HepG2 (cell line): ENCODE measurements around the gene RFC2. TPM values are rescaled to one million over a fixed set of nuclear protein-coding genes. Genes with fewer than 3 reads are reported as not detected.

Source experiments
- ATF4 ChIP-seq, 2 experiments: fragments of 450-650 bp in 1 of 2; sonication (generic) in 1 of 2; formaldehyde crosslinking; IDR thresholded peaks; 2 replicates each; pipeline versions ENCODE4 v1.5.0 to v1.8.0; 2020 to 2022; ENCODE audit warnings: mild to moderate bottlenecking in 1 of 2, missing genetic modification reagents in 1 of 2
- FOSL1 ChIP-seq: sonication (generic); formaldehyde crosslinking; IDR thresholded peaks from 2 replicates; pipeline ENCODE4 v1.9.0; 2021; ENCODE audit warnings: missing genetic modification reagents, borderline replicate concordance
- HDAC2 ChIP-seq: sonication (generic); formaldehyde crosslinking; IDR thresholded peaks from 2 replicates; pipeline ENCODE4 v1.4.0; 2020; ENCODE audit warnings: missing genetic modification reagents
- HNF4A ChIP-seq: sonication (generic); formaldehyde crosslinking; IDR thresholded peaks from 2 replicates; pipeline ENCODE4 v1.4.0; 2020; ENCODE audit warnings: missing genetic modification reagents
- MLXIP ChIP-seq: sonication (generic); formaldehyde crosslinking; IDR thresholded peaks from 2 replicates; pipeline ENCODE4 v1.9.0; 2021; ENCODE audit warnings: missing genetic modification reagents, borderline replicate concordance
- NONO ChIP-seq, 2 experiments: fragments of 450-650 bp in 1 of 2; sonication (generic) in 1 of 2; formaldehyde crosslinking in 1 of 2; IDR thresholded peaks in 1 of 2; conservative IDR thresholded peaks in 1 of 2; 2 replicates each; pipeline versions ENCODE4 v1.6.1 to v1.8.0; 2017 to 2022; ENCODE audit warnings: mild to moderate bottlenecking in 1 of 2, missing genetic modification reagents in 1 of 2, moderate library complexity in 1 of 2
- NPAS2 ChIP-seq: sonication (generic); formaldehyde crosslinking; IDR thresholded peaks from 2 replicates; pipeline ENCODE4 v1.8.0; 2022; ENCODE audit warnings: mild to moderate bottlenecking, missing genetic modification reagents, borderline replicate concordance
- PCBP1 ChIP-seq: fragments of 200-400 bp; formaldehyde crosslinking; IDR thresholded peaks from 2 replicates; pipeline ENCODE4 v1.6.1; 2017; ENCODE audit warnings: mild to moderate bottlenecking, low read depth, low read length, borderline replicate concordance
- PHF20 ChIP-seq: sonication (generic); formaldehyde crosslinking; IDR thresholded peaks from 2 replicates; pipeline ENCODE4 v1.5.0; 2020; ENCODE audit warnings: mild to moderate bottlenecking, missing genetic modification reagents
- POGZ ChIP-seq: sonication (generic); formaldehyde crosslinking; IDR thresholded peaks from 2 replicates; pipeline ENCODE4 v1.4.0; 2020; ENCODE audit warnings: mild to moderate bottlenecking, missing genetic modification reagents
- RBM39 ChIP-seq: fragments of 200-400 bp; formaldehyde crosslinking; IDR thresholded peaks from one replicate; pipeline ENCODE4 v1.6.1; 2018; ENCODE audit warnings: antibody characterized with exemption, mild to moderate bottlenecking, low read depth, low read length; ENCODE audit not compliant: poor library complexity, severe bottlenecking
- SRSF4 ChIP-seq: fragments of 200-400 bp; formaldehyde crosslinking; IDR thresholded peaks from one replicate; pipeline ENCODE4 v1.6.1; 2018; ENCODE audit warnings: mild to moderate bottlenecking, low read depth, low read length, moderate library complexity; ENCODE audit not compliant: poor library complexity, severe bottlenecking
- SUZ12 ChIP-seq: fragments of 150-350 bp; IDR thresholded peaks from 2 replicates; pipeline ENCODE4 v1.6.1; 2014; ENCODE audit warnings: low read depth, low read length
- TBX2 ChIP-seq: sonication (generic); formaldehyde crosslinking; IDR thresholded peaks from 2 replicates; pipeline ENCODE4 v1.5.0; 2020; ENCODE audit warnings: missing genetic modification reagents, mild to moderate bottlenecking, borderline replicate concordance
- THAP11 ChIP-seq: IDR thresholded peaks from 2 replicates; pipeline ENCODE4 v1.6.1; 2016; ENCODE audit warnings: missing biosample characterization, missing genetic modification reagents
- YY1 ChIP-seq: IDR thresholded peaks from 2 replicates; pipeline ENCODE4 v1.6.1; 2011; ENCODE audit warnings: low read length, low read depth, moderate library complexity, mild to moderate bottlenecking; ENCODE audit not compliant: insufficient read depth, insufficient replicate concordance
- ZBTB20 ChIP-seq: sonication (generic); formaldehyde crosslinking; IDR thresholded peaks from 2 replicates; pipeline ENCODE4 v1.8.1; 2023; ENCODE audit warnings: missing genetic modification reagents, low read depth, mild to moderate bottlenecking, borderline replicate concordance
- ZC3H13 ChIP-seq: sonication (generic); formaldehyde crosslinking; IDR thresholded peaks from 2 replicates; pipeline ENCODE4 v1.8.1; 2023; ENCODE audit warnings: mild to moderate bottlenecking, missing genetic modification reagents, moderate library complexity
- ZNF12 ChIP-seq: sonication (generic); formaldehyde crosslinking; IDR thresholded peaks from 2 replicates; pipeline ENCODE4 v1.5.0; 2020; ENCODE audit warnings: missing genetic modification reagents
- ZNF30 ChIP-seq: sonication (generic); formaldehyde crosslinking; IDR thresholded peaks from 2 replicates; pipeline ENCODE4 v1.5.0; 2020; ENCODE audit warnings: mild to moderate bottlenecking, missing genetic modification reagents
- ZNF784 ChIP-seq: sonication (generic); formaldehyde crosslinking; IDR thresholded peaks from 2 replicates; pipeline ENCODE4 v1.5.1; 2020; ENCODE audit warnings: missing genetic modification reagents, mild to moderate bottlenecking, borderline replicate concordance
- polyA plus RNA-seq, 8 experiments: library from polyadenylated mRNA; depleted of rRNA in 3 of 8; stranded (reverse) in 7 of 8; unstranded in 1 of 8; fragments of >200 nt; fragmentation: Illumina TruSeq in 4 of 8; extraction: Trizol in 4 of 8; gene quantifications; 2 replicates each; pipeline versions ENCODE4 v1.2.1 to v1.2.3, GENCODE V29; 2011 to 2016; ENCODE audit warnings: low read depth in 4 of 8, missing spikeins in 1 of 8, mixed read lengths in 1 of 8; ENCODE audit not compliant: insufficient read depth in 1 of 8
- total RNA-seq, 5 experiments: library from RNA; depleted of rRNA; stranded (reverse); fragments of >200 nt; fragmentation: Illumina TruSeq; extraction: Trizol; gene quantifications; 2 replicates each; pipeline ENCODE4 v1.2.3, GENCODE V29; 2016; ENCODE audit warnings: low read depth in 1 of 5
- TF ChIP-seq, protein P1 (sequence below): sonication (generic); formaldehyde crosslinking; IDR thresholded peaks from 2 replicates; pipeline ENCODE4 v1.4.0; 2020; ENCODE audit warnings: low read depth, mild to moderate bottlenecking, missing genetic modification reagents

Gene RFC2
- total and polyA plus RNA-seq, 2 of the 13 experiments (the other 11 are each of a cell fraction or from before 2014, with no cell fraction given): 14.6 to 43.5 TPM

GRCh38 chr7:74294191-74294998, 40.2 kb upstream of the RFC2 start (continued):
- no peak for TF ChIP-seq MLXIP (CRISPR knock-in tag)
- peak; percentile 58; the same call in 1 of the 2 replicates for TF ChIP-seq ZBTB20 (CRISPR knock-in tag)
- no peak for TF ChIP-seq PHF20 (CRISPR knock-in tag)
- TF ChIP-seq SRSF4: no peak
- TF ChIP-seq TBX2 (CRISPR knock-in tag): peak; percentile 88; the same call in 1 of the 2 replicates
- TF ChIP-seq POGZ (CRISPR knock-in tag): peak; percentile 57
- no peak for TF ChIP-seq NONO (IDR thresholded peaks at IDR 0.05)
- TF ChIP-seq NONO (CRISPR knock-in tag; conservative IDR thresholded peaks at IDR 0.05): 0 out of 2 replicates have a peak, but pooled peaks have one; percentile 59
- TF ChIP-seq YY1: peak; percentile 6
- peak; percentile 71 for TF ChIP-seq THAP11 (CRISPR knock-in tag)
- no peak for TF ChIP-seq ATF4 (CRISPR knock-in tag; IDR thresholded peaks at IDR 0.05)
- no peak for TF ChIP-seq RBM39
- no peak for TF ChIP-seq ZNF30 (CRISPR knock-in tag)
- TF ChIP-seq PCBP1: no peak
- TF ChIP-seq ZNF784 (CRISPR knock-in tag): 0 out of 2 replicates have a peak, but pooled peaks have one; percentile 7
- TF ChIP-seq ZNF12 (CRISPR knock-in tag): no peak
- TF ChIP-seq ZC3H13 (CRISPR knock-in tag): no peak
- no peak for TF ChIP-seq SUZ12
- TF ChIP-seq FOSL1 (CRISPR knock-in tag): no peak
- TF ChIP-seq HNF4A (CRISPR knock-in tag): peak; percentile 55; the same call in 1 of the 2 replicates
- no peak for TF ChIP-seq NPAS2 (CRISPR knock-in tag)
- TF ChIP-seq, protein P1, sequence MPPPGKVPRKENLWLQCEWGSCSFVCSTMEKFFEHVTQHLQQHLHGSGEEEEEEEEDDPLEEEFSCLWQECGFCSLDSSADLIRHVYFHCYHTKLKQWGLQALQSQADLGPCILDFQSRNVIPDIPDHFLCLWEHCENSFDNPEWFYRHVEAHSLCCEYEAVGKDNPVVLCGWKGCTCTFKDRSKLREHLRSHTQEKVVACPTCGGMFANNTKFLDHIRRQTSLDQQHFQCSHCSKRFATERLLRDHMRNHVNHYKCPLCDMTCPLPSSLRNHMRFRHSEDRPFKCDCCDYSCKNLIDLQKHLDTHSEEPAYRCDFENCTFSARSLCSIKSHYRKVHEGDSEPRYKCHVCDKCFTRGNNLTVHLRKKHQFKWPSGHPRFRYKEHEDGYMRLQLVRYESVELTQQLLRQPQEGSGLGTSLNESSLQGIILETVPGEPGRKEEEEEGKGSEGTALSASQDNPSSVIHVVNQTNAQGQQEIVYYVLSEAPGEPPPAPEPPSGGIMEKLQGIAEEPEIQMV (CRISPR knock-in tag): no peak
- TF ChIP-seq HDAC2 (CRISPR knock-in tag): peak; percentile 88
